DLD1 (cell line): ENCODE measurements around the gene ZNF316.

ENCODE experiments used
- in situ Hi-C: cut with HindIII; loops from 2 replicates; pipeline ENCODE4 v1.10.0; 2017; ENCODE audit warnings: low sequenced_read_pairs

The ZNF316 gene

GRCh38 chr7:6675807-6676405 is 38.8 kb downstream of the ZNF316 start:
- in situ Hi-C loops = no loop called here

GRCh38 chr7:6680146-6680545 is 43.0 kb downstream of the ZNF316 start:
- in situ Hi-C loops = no loop called here

- in situ Hi-C loops = no loop called here
Measured at GRCh38 chr7:6691103-6691502, 54.0 kb downstream of the ZNF316 start.

GRCh38 chr7:6691609-6692106 is 54.5 kb downstream of the ZNF316 start:
- in situ Hi-C loops = no loop called here

GRCh38 chr7:6700793-6701192 is 63.7 kb downstream of the ZNF316 start:
- in situ Hi-C loops = no loop called here

- in situ Hi-C loops = no loop called here
Measured at GRCh38 chr7:6701860-6702259, 64.7 kb downstream of the ZNF316 start.
